HCT116 (cell line): ENCODE results near the gene ANXA8. TPM values are rescaled to one million over a fixed set of nuclear protein-coding genes. Genes with fewer than 3 reads are reported as not detected.

Source experiments
- ATAC-seq: fragments of 200-7000 bp; cut with Tn5 transposase; 2 replicates; pipeline ENCODE4 v1.9.1; 2020; ENCODE audit warnings: mild to moderate bottlenecking, moderate library complexity
- BruUV-seq: library from RNA; stranded (reverse); fragments of 400-500 nt; replicated peaks from 2 replicates; lab custom pipeline; 2021; lab: Mats Ljungman, UMichigan
- CTCF ChIA-PET: fragments of 300-600 bp; sonication (Branson Sonifier 250); formaldehyde crosslinking; loops from one replicate; lab custom pipeline; 2021; ENCODE audit warnings: antibody characterized with exemption; lab: Charles Lee
- POLR2A ChIA-PET: fragments of 300-600, 350-600 bp; sonication (Branson Sonifier 250); formaldehyde crosslinking; loops from one replicate; lab custom pipeline; 2021; ENCODE audit warnings: antibody characterized with exemption; lab: Charles Lee
- RAD21 ChIA-PET, 2 experiments: fragments of 300-600 bp; sonication (Branson Sonifier 250); formaldehyde crosslinking; loops; one replicate each; lab custom pipeline; 2023; ENCODE audit warnings: low total read pairs in 2 of 2; ENCODE audit not compliant: uncharacterized antibody in 2 of 2, unreplicated experiment in 2 of 2, low non-redundant PET in 1 of 2; lab: Charles Lee
- DNase-seq: peaks from one replicate; pipeline ENCODE4 v3.0.0-alpha.2; 2010; ENCODE audit warnings: low read depth, low spot score
- H2AFZ ChIP-seq: fragments of 200-600 bp; shearing (Covaris generic), sonication (generic); 2 replicates; pipeline ENCODE4 v1.6.1; 2017; ENCODE audit warnings: low read depth, mixed run types, mixed read lengths, antibody characterized with exemption, low read length; ENCODE audit not compliant: poor library complexity, severe bottlenecking
- H3K27ac ChIP-seq: 2 replicates; pipeline ENCODE4 v1.5.1; 2012; ENCODE audit warnings: low read depth, low read length
- H3K27me3 ChIP-seq: fragments of 200-600 bp; sonication (generic); 2 replicates; pipeline ENCODE4 v1.6.1; 2016; ENCODE audit warnings: mixed run types, low read length, mixed read lengths; ENCODE audit not compliant: insufficient read depth
- H3K36me3 ChIP-seq, 2 experiments: fragments of 200-500 bp in 1 of 2; fragments of 200-600 bp in 1 of 2; sonication (Bioruptor generic) in 1 of 2; sonication (generic) in 1 of 2; 2 replicates each; pipeline versions ENCODE4 v1.5.1 to v1.6.1; 2014 to 2016; ENCODE audit warnings: low read length in 2 of 2, inconsistent platforms in 1 of 2, mixed read lengths in 1 of 2, mixed run types in 1 of 2; ENCODE audit not compliant: insufficient read depth in 2 of 2, control insufficient read depth in 1 of 2
- H3K4me1 ChIP-seq, 2 experiments: fragments of 200-600 bp in 1 of 2; sonication (generic) in 1 of 2; 2 replicates each; pipeline versions ENCODE4 v1.5.1 to v1.6.1; 2012 to 2017; ENCODE audit warnings: low read length in 2 of 2, inconsistent platforms in 1 of 2, mild to moderate bottlenecking in 1 of 2, mixed read lengths in 1 of 2, mixed run types in 1 of 2, moderate library complexity in 1 of 2; ENCODE audit not compliant: insufficient read depth in 2 of 2, control insufficient read depth in 1 of 2
- H3K4me2 ChIP-seq: fragments of 200-600 bp; sonication (generic); 2 replicates; pipeline ENCODE4 v1.6.1; 2017; ENCODE audit warnings: mixed run types, low read length, mixed read lengths
- H3K4me3 ChIP-seq, 2 experiments: fragments of 200-600 bp in 1 of 2; sonication (generic) in 1 of 2; replicated peaks in 1 of 2; 2 replicates each; pipeline ENCODE4 v1.5.1; 2011 to 2016; ENCODE audit warnings: low read length in 2 of 2, control low read depth in 1 of 2, low read depth in 1 of 2, mild to moderate bottlenecking in 1 of 2, mixed read lengths in 1 of 2, mixed run types in 1 of 2
- H3K79me2 ChIP-seq: fragments of 200-600 bp; sonication (generic); 2 replicates; pipeline ENCODE4 v1.6.1; 2017; ENCODE audit warnings: mild to moderate bottlenecking, mixed run types, low read length, moderate library complexity, mixed read lengths; ENCODE audit not compliant: insufficient read depth
- H3K9ac ChIP-seq: fragments of 200-600 bp; sonication (generic); 2 replicates; pipeline ENCODE4 v1.6.1; 2016; ENCODE audit warnings: low read length, mixed read lengths
- H3K9me2 ChIP-seq: fragments of 200-600 bp; sonication (generic), shearing (Covaris generic); 2 replicates; pipeline ENCODE4 v1.6.1; 2017; ENCODE audit warnings: mixed run types, mild to moderate bottlenecking, moderate library complexity; ENCODE audit not compliant: insufficient read depth
- H3K9me3 ChIP-seq, 2 experiments: fragments of 200-500 bp in 1 of 2; fragments of 200-600 bp in 1 of 2; sonication (Bioruptor generic) in 1 of 2; sonication (generic) in 1 of 2; 2 replicates each; pipeline ENCODE4 v1.6.1; 2014 to 2017; ENCODE audit warnings: low read length in 2 of 2, mixed read lengths in 2 of 2, inconsistent platforms in 1 of 2, low read depth in 1 of 2, mild to moderate bottlenecking in 1 of 2, mixed run types in 1 of 2, moderate library complexity in 1 of 2; ENCODE audit not compliant: control insufficient read depth in 1 of 2, insufficient read depth in 1 of 2
- H4K20me1 ChIP-seq: fragments of 200-600 bp; sonication (generic), shearing (Covaris generic); 2 replicates; pipeline ENCODE4 v1.6.1; 2017; ENCODE audit warnings: mixed run types, mild to moderate bottlenecking, moderate library complexity; ENCODE audit not compliant: insufficient read depth
- CEBPB ChIP-seq: IDR thresholded peaks from 2 replicates; pipeline ENCODE4 v1.6.1; 2012; ENCODE audit warnings: low read depth
- ELF1 ChIP-seq: IDR thresholded peaks from 2 replicates; pipeline ENCODE4 v1.6.1; 2012; ENCODE audit warnings: low read depth, borderline replicate concordance
- EZH2 ChIP-seq: fragments of 200-600 bp; sonication (generic); IDR thresholded peaks from 2 replicates; pipeline ENCODE4 v1.6.1; 2017; ENCODE audit warnings: antibody characterized with exemption, mixed run types
- EZH2phosphoT487 ChIP-seq: fragments of 200-600 bp; IDR thresholded peaks from 2 replicates; pipeline ENCODE4 v1.6.1; 2018; ENCODE audit warnings: antibody characterized with exemption, borderline replicate concordance
- FOSL1 ChIP-seq: IDR thresholded peaks from 2 replicates; pipeline ENCODE4 v1.6.1; 2012; ENCODE audit warnings: low read depth
- JUND ChIP-seq: IDR thresholded peaks from 2 replicates; pipeline ENCODE4 v1.6.1; 2012
- POLR2AphosphoS5 ChIP-seq: IDR thresholded peaks from 2 replicates; pipeline ENCODE4 v1.6.1; 2011; ENCODE audit warnings: mild to moderate bottlenecking, low read depth, low read length, moderate library complexity
- SIN3A ChIP-seq: IDR thresholded peaks from 2 replicates; pipeline ENCODE4 v1.6.1; 2012; ENCODE audit warnings: low read depth
- SP1 ChIP-seq: IDR thresholded peaks from 2 replicates; pipeline ENCODE4 v1.6.1; 2012; ENCODE audit warnings: low read depth
- SRF ChIP-seq: IDR thresholded peaks from 2 replicates; pipeline ENCODE4 v1.6.1; 2012; ENCODE audit warnings: low read depth
- ZFX ChIP-seq: fragments of 450-650 bp; IDR thresholded peaks from 2 replicates; pipeline ENCODE4 v1.6.1; 2017
- ZNF274 ChIP-seq: fragments of 200-500 bp; sonication (Bioruptor generic); IDR thresholded peaks from 2 replicates; pipeline ENCODE4 v1.6.1; 2014; ENCODE audit warnings: mild to moderate bottlenecking, low read depth, low read length, inconsistent platforms
- intact Hi-C: fragments of 100-400 bp; cut with micrococcal nuclease; formaldehyde crosslinking; loops from 2 replicates; pipeline ENCODE4 v1.10.0; 2022
- total RNA-seq: library from RNA; stranded (reverse); gene quantifications from one replicate; pipeline ENCODE4 v1.2.1, GENCODE V29; 2021; ENCODE audit not compliant: unreplicated experiment
- TF ChIP-seq, protein P1 (sequence below), 3 experiments: fragments of 200-600 bp in 1 of 3; sonication (generic) in 1 of 3; IDR thresholded peaks in 2 of 3; conservative IDR thresholded peaks in 1 of 3; 2 replicates each; pipeline ENCODE4 v1.5.1; 2012 to 2017; ENCODE audit warnings: low read depth in 2 of 3, low read length in 2 of 3, antibody characterized with exemption in 1 of 3, borderline replicate concordance in 1 of 3, control low read depth in 1 of 3, mild to moderate bottlenecking in 1 of 3, mixed read lengths in 1 of 3, mixed run types in 1 of 3, moderate library complexity in 1 of 3; ENCODE audit not compliant: insufficient read depth in 1 of 3
- TF ChIP-seq, protein P2 (sequence below): IDR thresholded peaks from 2 replicates; pipeline ENCODE4 v1.6.1; 2011; ENCODE audit warnings: mild to moderate bottlenecking, low read length, moderate library complexity; ENCODE audit not compliant: insufficient replicate concordance; ENCODE audit errors: extremely low read depth
- TF ChIP-seq, protein P3 (sequence below): IDR thresholded peaks from 2 replicates; pipeline ENCODE4 v1.6.1; 2012

Gene ANXA8
- total RNA-seq, 1 experiment from 2014 or later, result 0.25 TPM

DNA sequence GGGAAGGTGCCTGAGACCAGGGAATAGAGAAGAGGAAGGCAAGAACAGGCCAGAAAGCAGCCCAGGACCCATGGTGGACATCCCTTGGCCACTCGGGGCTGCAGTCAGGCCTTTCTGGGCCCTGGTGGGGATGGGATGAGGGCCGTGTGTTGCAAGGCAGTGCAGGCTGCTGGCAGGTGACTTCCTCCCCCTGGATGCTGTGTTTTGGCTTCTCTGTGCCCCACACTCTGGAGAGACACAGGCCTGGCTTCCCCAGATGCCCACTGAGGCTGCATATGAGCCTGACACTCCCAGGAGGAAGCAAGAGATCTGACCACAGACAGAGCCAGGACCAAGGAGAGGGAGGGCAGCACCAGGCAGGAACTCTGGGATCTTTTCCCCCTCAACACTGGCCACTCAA is 39.9 kb downstream of the ANXA8 start:
- ATAC-seq, result no peak
- ChIA-PET RAD21 (no interaction called here), POLR2A (no interaction called here), CTCF (no interaction called here)
- H3K27ac ChIP-seq, result no peak overlapping the region
- H3K4me1 ChIP-seq, result no peaks in the 10 kb centered on the region
- H3K79me2 ChIP-seq, result no peaks in the 10 kb centered on the region
- no peak overlapping the region for H2AFZ ChIP-seq
- no peaks in the 10 kb centered on the region for H3K27me3 ChIP-seq
- no peaks in the 10 kb centered on the region for H3K36me3 ChIP-seq
- H4K20me1 ChIP-seq, result no peaks in the 10 kb centered on the region
- H3K4me3 ChIP-seq, result no peak overlapping the region
- peaks cover 0 to 10% of the 10 kb centered on the region in 2 experiments; a peak in 1 of 4 replicates for H3K9me3 ChIP-seq
- no peaks in the 10 kb centered on the region for H3K9me2 ChIP-seq
- no peak overlapping the region for H3K9ac ChIP-seq
- DNase-seq, result no peak
- no TSS peak for BruUV-seq
- TF ChIP-seq SIN3A, result no peak
- no peak for TF ChIP-seq ZFX
- no peak for TF ChIP-seq EZH2
- no peak for TF ChIP-seq JUND
- no peak for TF ChIP-seq ZNF274
- TF ChIP-seq, protein P1, sequence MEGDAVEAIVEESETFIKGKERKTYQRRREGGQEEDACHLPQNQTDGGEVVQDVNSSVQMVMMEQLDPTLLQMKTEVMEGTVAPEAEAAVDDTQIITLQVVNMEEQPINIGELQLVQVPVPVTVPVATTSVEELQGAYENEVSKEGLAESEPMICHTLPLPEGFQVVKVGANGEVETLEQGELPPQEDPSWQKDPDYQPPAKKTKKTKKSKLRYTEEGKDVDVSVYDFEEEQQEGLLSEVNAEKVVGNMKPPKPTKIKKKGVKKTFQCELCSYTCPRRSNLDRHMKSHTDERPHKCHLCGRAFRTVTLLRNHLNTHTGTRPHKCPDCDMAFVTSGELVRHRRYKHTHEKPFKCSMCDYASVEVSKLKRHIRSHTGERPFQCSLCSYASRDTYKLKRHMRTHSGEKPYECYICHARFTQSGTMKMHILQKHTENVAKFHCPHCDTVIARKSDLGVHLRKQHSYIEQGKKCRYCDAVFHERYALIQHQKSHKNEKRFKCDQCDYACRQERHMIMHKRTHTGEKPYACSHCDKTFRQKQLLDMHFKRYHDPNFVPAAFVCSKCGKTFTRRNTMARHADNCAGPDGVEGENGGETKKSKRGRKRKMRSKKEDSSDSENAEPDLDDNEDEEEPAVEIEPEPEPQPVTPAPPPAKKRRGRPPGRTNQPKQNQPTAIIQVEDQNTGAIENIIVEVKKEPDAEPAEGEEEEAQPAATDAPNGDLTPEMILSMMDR (IDR thresholded peaks at IDR 0.05 in 2 of 3, conservative IDR thresholded peaks at IDR 0.05 in 1 of 3; ENCODE audit: borderline replicate concordance in 1 of 3, insufficient read depth in 1 of 3, low read depth in 2 of 3, low read length in 2 of 3), result no peak
- no peak for TF ChIP-seq FOSL1
- TF ChIP-seq, protein P2, sequence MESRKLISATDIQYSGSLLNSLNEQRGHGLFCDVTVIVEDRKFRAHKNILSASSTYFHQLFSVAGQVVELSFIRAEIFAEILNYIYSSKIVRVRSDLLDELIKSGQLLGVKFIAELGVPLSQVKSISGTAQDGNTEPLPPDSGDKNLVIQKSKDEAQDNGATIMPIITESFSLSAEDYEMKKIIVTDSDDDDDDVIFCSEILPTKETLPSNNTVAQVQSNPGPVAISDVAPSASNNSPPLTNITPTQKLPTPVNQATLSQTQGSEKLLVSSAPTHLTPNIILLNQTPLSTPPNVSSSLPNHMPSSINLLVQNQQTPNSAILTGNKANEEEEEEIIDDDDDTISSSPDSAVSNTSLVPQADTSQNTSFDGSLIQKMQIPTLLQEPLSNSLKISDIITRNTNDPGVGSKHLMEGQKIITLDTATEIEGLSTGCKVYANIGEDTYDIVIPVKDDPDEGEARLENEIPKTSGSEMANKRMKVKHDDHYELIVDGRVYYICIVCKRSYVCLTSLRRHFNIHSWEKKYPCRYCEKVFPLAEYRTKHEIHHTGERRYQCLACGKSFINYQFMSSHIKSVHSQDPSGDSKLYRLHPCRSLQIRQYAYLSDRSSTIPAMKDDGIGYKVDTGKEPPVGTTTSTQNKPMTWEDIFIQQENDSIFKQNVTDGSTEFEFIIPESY, result no peak
- TF ChIP-seq POLR2AphosphoS5, result no peak
- TF ChIP-seq EZH2phosphoT487, result no peak
- TF ChIP-seq SP1, result no peak
- TF ChIP-seq CEBPB, result no peak
- TF ChIP-seq SRF, result no peak
- no peak for TF ChIP-seq ELF1
- TF ChIP-seq, protein P3, sequence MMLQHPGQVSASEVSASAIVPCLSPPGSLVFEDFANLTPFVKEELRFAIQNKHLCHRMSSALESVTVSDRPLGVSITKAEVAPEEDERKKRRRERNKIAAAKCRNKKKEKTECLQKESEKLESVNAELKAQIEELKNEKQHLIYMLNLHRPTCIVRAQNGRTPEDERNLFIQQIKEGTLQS, result no peak
- no peak overlapping the region for H3K4me2 ChIP-seq
- intact Hi-C loops, result no loop called here
